NCI-H2171 (cell line): ENCODE results near the gene SLC35F2.
"Not testable (repeated sequence)": the region's sequence is repeated elsewhere in the genome, so short reads cannot be mapped to it uniquely, and the experiment has no call there.

Experiments
- DNase-seq: peaks from one replicate; lab custom pipeline; 2025; lab: John Stamatoyannopoulos, UW

Gene SLC35F2

DNA sequence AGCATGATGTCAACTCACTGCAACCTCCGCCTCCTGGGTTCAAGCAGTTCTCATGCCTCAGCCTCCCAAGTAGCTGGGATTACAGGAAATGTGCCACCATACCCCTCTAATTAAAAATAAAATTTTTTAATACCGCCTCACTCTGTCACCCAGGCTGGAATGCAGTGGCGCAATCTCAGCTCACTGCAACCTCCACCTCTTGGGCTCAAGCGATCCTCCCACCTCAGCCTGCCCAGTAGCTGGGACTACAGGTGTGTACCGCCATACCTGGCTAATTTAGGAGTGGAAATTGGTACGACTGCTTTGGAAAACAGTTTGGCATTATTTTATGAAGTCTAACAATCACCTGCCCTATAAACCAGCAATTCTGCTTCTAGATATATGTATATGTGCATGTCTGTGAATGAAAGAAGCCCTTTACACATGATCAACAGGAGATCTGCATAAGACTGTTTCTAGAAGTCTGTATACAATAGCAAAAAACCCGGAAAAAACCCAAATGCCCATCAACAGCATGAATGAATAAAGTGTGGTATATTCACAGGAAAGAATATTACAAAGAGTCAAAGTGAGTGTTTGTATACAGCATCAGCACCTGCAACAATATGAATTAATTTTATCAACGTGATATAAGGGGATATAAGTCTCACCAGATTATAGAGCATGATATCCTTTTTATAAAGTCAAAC is 16.0 kb downstream of the SLC35F2 start:
- DNase-seq: no peak

DNA sequence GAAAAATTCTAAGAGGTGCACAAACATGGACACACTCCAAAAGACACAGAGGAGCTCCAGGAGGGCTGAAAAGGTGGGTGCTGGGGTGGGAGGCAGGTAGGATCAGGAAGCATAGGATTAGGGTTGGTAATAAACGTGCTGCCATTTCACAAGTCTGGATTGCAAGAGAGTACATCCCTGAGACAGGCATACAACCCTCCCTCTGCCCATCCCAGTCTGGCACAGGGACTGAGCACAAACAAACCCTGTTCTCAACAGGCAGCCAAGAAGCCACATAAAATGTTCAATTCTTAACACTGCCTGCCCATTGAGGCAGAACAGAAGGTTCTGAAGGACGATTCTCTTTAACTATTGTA is 18.5 kb downstream of the SLC35F2 start:
- DNase-seq: no peak

DNA sequence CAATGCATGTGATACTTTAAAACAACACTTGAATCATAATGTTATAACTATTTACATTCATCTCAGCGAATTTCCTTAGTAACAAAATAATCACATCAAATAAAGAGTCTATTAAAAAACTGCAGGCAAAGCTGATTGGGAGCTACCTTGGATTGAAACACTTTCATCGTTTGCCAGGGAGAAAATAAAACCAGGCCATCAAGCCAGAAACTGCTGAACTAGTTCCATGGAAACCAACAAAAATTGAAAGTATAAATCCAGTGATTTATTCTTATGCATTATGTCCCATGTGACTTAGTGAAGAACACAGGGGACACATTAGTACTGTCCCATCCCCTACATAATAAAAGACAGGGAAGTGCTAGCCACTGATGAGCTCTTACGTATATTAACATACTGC is 21.7 kb downstream of the SLC35F2 start:
- no peak for DNase-seq

DNA sequence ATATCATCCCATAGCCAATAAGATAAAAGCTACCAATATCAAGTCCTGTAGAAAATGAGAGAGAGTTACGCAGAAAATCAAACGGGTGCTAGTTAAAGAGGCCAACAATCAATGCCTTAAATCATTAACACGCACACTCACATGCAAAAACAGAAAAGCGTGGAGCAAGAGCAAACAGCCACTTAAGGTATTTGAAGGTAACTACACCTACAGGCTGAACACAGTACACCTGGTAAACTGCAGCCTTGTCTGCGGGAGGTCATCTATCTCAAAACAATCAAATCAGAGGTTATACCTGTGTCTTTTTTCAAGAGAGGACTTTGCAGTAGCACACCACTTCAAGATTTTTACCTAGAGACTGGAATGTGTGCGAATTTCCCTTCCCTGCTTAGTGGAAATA is 23.6 kb downstream of the SLC35F2 start:
- no peak for DNase-seq

DNA sequence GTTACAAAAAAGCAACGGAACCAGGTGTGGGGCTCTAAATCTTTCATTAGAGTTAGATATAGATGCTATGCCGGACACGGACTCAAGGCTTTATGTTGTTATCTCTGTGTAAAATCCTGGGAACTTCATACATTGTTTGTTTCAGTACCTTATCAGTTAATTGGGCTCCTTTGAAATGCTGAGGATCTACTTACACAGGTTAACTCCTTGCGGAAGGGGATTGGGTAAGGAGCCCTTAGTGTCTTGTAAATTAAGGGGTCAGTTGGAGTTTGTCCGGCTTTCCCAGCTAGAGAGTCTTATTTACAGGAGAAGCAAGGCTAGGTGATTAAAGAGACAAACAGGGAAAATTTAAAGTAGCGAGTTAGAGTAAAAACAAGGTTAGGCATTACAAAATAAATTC is 24.7 kb downstream of the SLC35F2 start:
- DNase-seq: not testable (repeated sequence)

DNA sequence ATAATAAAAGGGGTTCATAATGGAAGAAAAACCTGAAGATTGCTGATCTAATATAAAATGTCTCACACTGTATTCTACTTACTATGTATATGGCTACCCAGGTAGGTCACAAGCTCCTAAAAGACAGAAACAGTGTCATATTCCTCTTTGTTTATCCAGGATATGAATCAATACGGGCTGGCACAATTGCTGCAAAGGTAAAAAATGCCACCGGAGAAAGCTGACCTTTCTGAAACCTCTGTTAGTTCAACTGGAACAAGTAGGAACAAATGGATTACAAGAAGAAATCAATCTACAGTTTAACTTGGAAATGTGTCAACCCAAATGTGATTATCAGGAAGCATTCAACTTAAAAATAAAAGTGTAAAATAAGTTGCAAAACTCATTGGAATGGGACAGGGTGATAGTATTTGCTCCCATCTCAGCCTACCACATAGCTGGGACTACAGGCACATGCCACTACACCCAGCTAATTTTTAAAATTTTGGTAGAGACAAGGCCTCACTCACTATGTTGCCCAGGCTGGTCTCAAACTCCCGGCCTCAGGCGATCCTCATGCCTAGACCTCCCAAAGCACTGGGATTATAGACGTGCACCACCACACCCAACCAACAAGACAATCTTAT is 27.6 kb downstream of the SLC35F2 start:
- DNase-seq: no peak

DNA sequence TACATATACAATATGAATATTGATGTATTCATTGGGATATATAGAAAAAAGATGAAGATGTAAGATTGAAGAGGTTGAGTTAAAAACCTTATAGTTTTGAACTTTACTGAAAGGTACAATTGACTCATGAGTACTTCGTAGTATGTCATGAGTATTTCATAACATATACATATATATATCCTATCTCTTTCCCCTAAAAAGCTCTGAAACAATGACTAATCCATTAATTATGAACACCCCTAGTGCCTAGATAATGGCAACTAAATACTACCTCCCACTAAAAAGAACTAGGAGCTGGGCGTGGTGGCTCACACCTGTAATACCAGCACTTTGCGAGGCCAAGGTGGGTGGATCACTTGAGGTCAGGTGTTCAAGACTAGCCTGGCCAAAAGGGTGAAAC is 31.5 kb downstream of the SLC35F2 start:
- no peak for DNase-seq

DNA sequence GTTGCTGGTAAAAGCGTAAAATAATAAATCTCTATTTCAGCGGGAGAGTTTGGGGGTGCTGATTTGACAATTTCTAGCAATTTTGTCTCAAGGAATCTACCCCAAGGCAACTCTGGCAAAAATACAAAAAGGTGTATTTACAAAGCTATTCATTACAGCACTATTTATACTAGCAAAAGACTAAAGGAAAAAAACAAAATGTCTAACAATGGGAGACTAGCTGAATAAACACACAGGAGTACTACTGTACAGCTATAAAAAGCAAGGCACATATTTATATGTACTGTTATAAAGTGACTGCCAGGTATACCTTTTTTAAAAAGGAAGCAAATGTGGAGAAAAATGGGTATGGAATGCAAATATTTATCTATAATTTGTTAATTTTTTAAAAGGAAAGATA is 32.7 kb downstream of the SLC35F2 start:
- no peak for DNase-seq

DNA sequence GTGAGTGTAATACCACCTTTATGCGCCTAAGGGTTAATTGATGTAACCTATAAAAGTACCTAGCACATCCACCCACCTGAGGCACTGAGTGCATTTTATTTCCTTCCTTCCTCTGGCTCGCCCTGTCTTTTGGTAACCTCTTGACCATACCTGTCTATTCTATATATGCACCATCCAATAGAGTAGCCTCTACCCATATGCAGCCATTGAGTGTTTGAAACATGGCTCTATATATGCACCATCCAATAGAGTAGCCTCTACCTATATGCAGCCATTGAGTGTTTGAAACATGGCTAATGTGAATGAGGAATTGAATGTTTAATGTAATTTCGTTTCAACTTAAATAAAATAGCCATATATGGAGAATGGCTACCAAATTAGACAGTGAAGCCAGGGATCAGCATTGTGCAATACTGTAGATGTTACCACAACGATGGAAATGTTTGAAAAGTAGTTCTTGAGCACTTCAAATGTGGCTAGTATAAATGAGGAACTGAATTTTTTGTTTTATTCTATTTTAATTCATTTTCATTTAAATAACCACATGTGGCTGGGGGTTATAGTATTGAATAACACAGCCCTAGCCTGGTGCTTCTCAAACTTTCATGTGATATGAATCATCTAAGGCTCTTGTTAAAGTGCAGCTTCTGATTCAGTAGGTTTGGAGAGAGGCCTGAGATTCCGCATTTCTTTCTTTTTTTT is 33.8 kb downstream of the SLC35F2 start:
- DNase-seq: no peak

DNA sequence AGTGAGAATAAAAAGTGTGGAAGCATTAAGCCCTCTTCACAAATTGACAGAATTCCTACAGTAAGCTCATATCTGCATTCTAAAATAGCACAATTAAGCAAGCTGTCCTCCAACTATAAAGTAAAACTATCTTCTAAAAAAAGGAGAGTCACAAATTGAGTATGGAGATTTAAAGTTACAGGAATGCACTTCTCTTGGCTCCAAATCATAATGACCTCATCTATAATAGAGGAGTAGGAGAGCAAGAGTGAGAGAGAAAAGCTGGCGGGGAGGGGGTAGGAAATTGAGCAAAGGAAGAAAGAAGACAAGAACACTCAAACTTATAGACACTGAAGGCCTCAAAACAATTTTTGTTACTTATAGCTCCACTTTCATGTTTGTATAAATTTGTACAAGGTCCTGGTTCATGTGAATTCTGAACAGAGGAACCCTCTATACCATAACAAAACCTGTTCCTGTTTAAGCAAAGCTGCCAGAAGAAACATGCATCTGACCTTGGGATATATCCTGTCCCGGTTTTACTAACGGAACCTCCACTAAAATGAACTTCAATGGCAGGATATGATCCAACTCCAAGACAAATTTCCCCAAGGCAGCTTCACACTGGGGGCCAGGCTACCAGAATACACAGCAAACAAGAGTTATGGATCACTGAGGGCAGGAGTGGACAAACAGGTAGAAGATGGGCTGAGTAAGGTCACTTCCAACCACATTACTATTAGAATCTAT is 37.2 kb downstream of the SLC35F2 start:
- no peak for DNase-seq

DNA sequence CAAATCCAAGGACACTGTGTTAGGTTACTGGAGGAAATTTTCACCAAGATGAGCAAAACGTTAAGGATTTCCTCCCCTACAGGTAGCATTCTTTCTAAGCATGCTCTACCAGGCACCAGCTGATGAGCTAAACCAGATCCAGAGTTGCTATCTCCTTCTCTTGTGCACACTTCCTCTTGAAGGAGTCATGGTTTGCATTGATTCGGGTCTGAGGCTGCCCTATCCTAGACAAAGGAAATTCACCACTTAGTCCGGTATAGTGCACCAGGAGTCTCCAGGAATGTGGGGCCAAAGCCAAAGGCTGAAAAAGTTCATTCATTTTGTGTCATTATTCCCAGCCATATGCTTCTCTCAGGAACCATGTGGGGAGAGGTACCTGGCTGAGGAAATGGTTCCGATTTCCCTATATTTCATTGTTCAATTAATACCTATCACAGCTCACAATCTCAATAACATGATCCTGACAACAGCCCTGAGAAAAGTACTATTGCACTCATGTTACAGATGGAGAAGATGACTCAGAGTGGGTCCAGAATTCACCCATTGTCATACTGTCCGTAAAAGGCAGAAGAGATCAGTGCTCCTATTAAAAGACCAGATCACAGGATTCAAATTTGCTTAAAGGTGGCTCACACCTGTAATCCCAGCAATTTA is 39.1 kb downstream of the SLC35F2 start:
- DNase-seq: no peak

DNA sequence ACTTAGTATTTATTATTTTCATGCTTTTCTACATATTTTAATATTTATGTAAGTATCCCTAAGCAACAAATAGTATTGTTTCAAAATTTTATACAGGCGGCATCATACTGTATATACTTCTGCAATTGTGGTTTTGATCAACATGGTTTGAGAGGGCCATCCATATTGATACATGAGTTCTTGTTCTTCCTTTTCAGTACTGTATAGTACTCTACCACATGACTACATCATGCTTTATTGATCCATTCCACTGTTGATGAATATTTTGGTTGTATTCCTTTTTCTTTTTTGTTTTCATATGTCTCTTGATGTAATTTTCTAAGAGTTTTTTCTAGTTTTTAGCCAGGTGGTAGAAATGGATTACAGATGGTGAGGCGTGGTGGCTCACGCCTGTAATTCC is 40.1 kb downstream of the SLC35F2 start:
- DNase-seq: no peak

DNA sequence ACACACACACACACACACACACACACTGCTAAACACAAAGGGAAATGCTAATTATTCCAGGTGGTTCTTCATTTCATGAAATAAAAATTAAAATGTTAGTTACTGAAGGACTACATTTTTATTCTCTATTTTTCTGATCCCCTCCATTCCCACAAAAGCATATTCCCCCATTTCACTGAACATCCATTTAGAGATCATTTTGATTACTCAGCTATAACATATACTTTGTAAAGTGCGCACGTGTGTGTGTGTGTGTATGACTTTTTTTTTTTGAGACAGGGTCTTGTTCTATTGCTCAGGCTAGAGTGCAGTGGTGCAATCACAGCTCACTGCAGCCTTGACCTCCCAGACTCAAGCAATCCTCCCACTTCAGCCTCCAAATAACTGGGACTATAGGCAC is 42.6 kb downstream of the SLC35F2 start:
- no peak for DNase-seq

DNA sequence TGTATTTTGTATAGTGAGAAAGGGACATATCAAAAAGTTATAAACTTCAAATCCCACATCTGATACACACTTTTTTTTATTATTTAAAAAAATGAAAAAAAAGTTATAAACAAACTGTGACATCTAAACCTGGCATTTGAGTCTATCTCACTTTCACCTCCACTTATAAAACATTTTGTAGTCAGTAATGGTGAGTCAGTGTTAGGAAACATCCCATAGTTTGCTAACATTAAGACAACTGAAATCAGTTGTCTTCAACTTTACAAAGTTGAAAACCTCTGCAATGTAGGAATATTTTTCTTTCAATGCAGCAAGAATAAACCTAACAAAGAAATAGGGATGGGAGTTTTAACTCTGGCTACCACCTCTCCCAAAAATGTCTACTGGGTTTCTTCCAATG is 47.7 kb downstream of the SLC35F2 start:
- DNase-seq: no peak

DNA sequence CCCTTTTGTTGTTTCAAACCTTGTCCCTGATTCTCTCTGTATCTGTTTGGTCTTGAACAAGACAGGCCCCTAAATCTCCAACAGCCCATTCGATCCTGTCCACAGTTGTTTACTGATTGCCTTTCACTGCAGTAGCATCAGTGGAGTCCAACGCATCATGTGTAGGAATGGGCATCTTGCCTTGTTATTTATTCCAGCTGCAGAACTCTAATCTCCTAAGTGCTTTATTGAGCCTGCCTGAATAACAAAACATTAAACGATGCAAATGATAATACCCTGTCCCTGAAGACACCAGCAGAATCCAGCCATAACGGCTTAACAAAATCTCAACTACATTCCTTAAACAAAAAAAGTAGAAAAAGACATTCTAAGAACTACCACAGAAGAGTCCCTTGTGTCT is 50.1 kb downstream of the SLC35F2 start:
- DNase-seq: no peak

DNA sequence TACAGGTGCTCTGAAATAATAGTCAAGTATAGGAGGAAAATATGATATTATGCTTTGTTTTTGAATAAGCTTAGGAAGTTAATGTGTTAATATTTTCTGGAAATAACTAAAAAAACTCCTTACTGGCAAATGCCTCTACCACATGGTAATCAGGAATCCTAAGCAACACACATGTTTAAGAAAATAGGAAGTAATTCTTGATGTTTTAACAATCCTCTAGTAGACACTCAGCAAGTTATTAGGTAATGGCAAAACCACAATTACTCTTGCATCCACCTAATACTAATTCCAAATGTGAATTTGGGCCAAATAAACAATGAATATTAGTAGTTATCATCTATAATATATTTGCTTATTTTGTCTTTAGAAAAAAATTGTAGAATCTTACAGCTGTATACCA is 53.6 kb downstream of the SLC35F2 start:
- DNase-seq: no peak

DNA sequence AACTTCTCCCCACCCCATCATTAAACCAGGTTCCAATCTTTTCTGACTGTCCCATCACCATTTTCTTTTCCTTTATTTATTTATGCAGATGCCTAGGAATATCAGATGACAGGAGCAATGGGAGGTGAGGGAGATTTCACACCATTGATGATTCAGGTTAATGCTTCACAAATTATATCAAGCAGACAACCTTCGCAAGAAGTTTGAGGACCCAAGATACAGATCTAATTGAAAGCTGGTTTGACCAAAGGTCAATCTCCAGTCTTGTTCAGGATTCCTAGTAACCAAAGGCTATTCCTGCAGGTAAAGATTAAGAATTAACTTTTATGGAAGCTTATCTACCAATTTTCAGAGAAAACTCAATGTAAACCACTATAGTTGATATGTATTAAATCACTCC is 54.4 kb downstream of the SLC35F2 start:
- DNase-seq: no peak

DNA sequence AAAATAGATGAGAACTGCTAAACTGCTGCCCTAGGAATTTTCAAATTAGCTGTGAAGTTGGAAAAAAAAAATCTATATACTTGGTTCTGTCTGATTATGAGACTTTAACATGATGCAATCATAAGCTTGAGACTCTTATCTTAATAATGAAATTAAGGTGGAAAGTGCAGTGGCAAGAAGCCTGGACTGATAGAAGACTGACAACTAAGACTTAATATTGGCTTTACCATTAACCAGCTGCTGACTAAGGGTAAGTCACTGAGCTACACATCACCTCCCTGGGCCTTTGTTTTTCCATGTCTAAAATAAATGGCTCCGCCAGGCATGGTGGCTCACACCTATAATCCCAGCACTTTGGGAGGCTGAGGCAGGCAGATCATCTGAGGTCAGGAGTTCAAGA is 56.9 kb downstream of the SLC35F2 start:
- DNase-seq: no peak

DNA sequence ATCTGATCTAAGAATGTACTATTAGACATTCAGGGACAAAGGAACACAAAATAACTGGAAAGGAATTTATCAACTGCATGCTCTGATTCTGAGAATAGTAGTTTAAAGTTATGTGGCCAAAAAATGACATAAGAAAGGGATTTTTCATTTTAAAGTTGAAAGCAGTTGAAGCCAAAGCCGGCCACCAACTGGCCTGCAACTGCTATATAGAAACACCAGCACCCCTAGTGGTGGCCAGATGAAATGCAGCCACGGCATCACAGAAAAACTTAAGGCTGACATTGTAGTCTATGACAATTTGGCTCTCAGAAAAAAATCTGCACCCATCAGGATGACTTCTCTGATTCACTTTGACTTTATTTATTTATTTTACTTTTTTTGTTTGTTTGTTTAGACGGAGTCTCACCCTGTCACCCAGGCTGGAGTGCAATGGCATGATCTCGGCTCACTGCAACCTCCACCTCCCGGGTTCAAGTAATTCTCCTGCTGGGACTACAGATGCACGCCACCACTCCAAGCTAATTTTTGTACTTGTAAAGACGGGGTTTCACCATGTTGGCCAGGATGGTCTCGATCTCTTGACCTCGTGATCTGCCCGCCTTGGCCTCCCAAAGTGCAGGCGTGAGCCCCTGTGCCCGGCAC is 59.2 kb downstream of the SLC35F2 start:
- DNase-seq: peak; percentile 9

DNA sequence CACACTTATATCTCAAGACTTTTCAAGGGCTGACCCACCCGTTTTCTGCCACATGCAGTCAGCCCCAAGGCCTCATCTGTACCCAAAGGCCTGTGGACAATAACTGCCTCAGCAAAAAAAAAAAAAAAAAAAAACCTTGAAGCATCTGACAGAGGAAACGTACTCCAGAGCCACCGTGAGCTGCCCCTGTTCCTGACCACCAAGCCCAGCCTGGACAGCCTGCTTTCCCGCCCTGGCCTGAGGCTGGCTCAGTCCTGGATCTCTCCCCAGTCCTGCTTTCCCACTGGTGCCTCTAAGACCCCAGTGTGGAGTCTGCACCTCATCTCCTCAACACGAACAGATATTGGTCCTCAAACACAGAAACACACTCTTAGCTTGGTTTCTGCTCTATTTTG is 66.5 kb downstream of the SLC35F2 start:
- no peak for DNase-seq

DNA sequence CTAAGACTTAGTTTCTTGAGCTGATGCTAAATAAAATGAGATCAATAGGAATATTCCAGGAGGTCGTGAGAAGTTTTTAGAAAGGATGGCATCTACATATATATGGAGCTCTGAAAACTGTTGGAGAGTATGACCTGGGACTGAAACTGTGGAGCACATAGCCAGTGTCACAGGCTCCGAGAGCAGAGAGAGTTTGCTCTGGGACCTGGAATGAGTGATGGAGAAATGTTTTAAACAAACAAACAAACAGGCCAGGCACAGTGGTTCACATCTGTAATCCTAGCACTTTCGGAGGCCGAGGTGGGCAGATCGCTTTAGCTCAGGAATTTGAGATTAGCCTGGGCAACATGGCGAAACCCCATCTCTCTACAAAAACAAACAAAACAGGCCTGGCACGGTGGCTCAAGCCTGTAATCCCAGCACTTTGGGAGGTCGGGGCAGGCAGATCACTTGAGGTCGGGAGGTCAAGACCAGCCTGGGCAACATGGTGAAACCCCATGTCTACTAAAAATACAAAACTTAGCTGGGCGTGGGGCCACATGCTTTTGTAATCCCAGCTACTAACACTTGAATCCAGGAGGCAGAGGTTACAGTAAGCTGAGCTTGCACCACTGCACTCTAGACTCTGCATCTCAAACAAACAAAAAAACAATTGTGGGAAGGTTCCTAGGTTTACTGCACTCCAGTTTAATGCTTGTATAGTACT is 67.1 kb downstream of the SLC35F2 start:
- no peak for DNase-seq
